HG02571 (cell line): ENCODE data around the gene DNAJC5.
A peak's percentile ranks its signal among the peaks of the same experiment; 100 is the strongest.

ENCODE experiments used
- ATAC-seq: cut with Tn5 transposase; IDR thresholded peaks from one replicate; pipeline ENCODE4 v1.9.1; 2021; ENCODE audit warnings: mild to moderate bottlenecking, moderate library complexity; ENCODE audit not compliant: unreplicated experiment

DNAJC5 gene

DNA sequence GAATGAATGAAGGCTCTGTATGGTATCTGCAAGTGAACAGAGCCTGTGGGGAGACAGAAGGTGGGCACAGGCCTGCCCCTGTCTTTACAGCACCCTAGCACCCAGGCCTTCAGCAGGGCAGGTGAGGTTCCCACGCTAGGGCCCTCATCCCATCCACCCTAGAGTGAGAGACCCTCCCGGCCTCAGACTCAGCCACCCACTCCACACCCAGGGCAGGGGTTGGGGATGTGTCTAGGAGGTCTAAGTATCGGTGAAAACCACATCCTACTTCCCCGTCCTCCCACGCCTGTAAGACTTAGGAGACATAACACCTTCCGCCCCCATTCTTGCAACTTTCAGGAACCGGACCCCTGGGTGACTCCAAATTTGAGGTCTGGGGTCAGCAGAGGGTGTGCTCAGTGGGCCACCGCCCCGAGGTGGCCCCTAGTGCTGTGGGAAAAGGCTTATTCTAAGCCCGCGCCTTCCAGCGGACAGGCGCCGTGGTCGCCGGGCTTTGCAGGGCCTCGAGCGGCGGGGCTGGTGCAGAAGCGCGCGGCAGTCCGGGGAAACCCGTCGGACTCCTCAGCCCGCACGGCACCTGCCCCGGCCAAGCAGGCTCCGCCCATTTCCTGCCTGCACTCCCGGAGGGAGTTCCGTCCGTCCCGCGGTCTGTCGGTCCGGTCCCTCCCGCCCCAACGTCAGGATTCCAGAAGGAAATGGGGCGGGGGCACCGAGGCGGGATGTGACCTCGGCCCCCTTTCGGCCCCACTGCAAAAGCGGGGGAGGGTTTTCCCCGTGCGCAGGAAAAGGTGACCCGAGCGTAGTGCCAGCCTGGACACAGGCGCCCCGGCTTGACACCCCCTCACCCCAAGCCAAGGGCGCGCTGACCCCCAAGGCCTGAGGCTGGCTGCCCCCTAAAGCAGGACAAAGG lies 83.6 kb downstream of the DNAJC5 start:
- peak; percentile 33 for ATAC-seq

DNA sequence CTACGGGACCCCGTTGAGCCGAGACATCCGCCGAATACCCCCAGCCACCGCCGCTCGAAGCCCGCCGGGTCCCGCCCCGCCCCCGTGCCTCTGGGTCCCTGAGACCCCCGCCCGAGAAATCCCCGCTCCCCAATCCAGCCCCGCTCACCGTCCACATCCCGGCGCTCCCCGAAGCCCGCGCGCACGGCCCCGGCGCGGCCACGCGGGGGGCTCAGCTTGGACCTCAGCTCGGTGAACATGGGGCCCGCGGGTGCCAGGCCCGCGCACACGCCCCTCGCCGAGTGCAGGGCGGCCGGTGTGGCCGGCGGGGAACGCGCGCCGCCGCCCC lies 84.3 kb downstream of the DNAJC5 start:
- no peak for ATAC-seq

DNA sequence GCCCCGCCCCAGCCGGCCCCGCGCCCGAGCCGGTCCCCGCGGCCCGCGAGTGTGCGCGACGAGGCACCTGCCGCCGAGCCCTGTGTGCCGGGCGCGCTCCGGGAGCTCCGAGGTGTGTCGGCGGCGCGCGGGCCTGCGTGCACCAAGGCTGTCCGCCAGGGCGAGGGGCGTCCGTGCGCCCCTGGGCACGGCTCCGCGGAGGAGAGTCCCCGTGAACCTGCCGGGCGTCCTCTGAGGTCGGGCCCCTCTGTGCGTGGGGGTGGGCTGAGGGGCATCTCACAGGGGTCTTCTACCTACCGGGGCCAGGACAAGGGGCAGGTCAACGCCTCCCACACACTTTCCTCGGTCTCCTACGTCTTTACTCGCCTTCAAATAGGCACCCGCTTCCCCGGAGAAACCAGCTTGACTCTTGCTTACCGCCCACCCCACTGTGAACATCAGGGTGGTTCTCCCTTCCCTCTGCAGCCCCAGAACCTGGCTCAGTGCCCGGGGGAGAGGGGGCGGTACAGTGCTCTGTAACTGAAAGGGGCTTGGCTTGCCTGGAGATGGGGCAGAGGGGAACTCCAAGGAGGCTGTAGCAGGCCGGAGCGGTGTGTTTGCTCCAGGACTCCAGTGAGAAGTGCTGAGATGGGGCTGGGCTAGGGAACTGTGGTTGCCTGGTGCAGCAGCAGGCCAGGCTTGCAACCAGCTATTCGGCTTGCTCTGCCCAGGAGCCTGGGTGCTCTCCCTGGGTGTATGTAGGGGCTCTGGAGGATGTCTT lies 84.8 kb downstream of the DNAJC5 start, which contains the start of gene SAMD10:
SAMD10 (minus strand) TSS at position 86 of the 760 bp plus-strand sequence. CDS start 175 bp downstream, outside the sequence.
- ATAC-seq = peak; percentile 37

- ATAC-seq = peak; percentile 2
Measured at GRCh38 chr20:63980317-63980805, 85.4 kb downstream of the DNAJC5 start.

- peak; percentile 55 for ATAC-seq
Measured at GRCh38 chr20:63980806-63981728, 86.1 kb downstream of the DNAJC5 start, which contains the start of gene PRPF6. Gene PRPF6, plus strand, starts transcription at chr20:63981132. Its CDS starts 114 bp downstream, at chr20:63981246.

DNA sequence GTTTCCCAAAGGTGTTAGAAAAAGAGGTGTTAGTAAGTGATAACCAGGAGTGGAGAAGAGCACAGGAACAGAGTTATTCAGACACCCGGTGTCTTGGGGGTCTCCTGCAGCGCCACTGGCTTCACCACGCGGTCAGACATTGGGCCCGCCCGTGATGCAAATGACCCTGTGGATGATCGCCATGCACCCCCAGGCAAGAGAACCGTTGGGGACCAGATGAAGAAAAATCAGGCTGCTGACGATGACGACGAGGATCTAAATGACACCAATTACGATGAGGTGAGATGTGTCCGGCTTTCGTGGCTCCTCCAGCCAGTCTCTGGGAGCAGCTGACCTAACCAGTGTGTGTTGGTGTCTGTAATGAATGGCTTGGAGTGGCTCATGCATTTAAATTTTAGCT lies 88.0 kb downstream of the DNAJC5 start:
- ATAC-seq = no peak
